SK-N-SH treated with all-trans-retinoic acid at 6 μM for 48 hours (cell line): ENCODE data around the gene MXD1.

Experiments
- ATAC-seq: fragments of 200-7000 bp; cut with Tn5 transposase; 3 replicates; pipeline ENCODE4 v1.9.1; 2020; ENCODE audit warnings: mild to moderate bottlenecking, moderate library complexity
- ARNTL ChIP-seq: fragments of 450-650 bp; formaldehyde crosslinking; IDR thresholded peaks from 2 replicates; pipeline ENCODE4 v1.5.0; 2020; ENCODE audit warnings: low read depth, mild to moderate bottlenecking, moderate library complexity, borderline replicate concordance
- BACH2 ChIP-seq: fragments of 250-450 bp; sonication (Bioruptor Pico); IDR thresholded peaks from 2 replicates; pipeline ENCODE4 v1.9.0; 2021; ENCODE audit warnings: mild to moderate bottlenecking, borderline replicate concordance
- CREB5 ChIP-seq: fragments of 250-450 bp; sonication (Bioruptor Pico); IDR thresholded peaks from 2 replicates; pipeline ENCODE4 v1.5.1; 2020; ENCODE audit warnings: low read depth, mild to moderate bottlenecking, moderate library complexity
- CSDC2 ChIP-seq: fragments of 250-450 bp; sonication (Bioruptor Pico); IDR thresholded peaks from 2 replicates; pipeline ENCODE4 v1.5.0; 2020; ENCODE audit warnings: mild to moderate bottlenecking, moderate library complexity
- CSRNP3 ChIP-seq: fragments of 250-450 bp; sonication (Bioruptor Pico); IDR thresholded peaks from 2 replicates; pipeline ENCODE4 v1.5.1; 2021; ENCODE audit warnings: mild to moderate bottlenecking, moderate library complexity
- ESRRG ChIP-seq: fragments of 250-450 bp; sonication (Bioruptor Pico); IDR thresholded peaks from 2 replicates; pipeline ENCODE4 v1.6.1; 2021; ENCODE audit warnings: mild to moderate bottlenecking
- GLIS3 ChIP-seq: fragments of 250-450 bp; sonication (Bioruptor Pico); IDR thresholded peaks from 2 replicates; pipeline ENCODE4 v1.5.0; 2020; ENCODE audit warnings: mild to moderate bottlenecking, moderate library complexity
- ISL1 ChIP-seq: fragments of 250-450 bp; sonication (Bioruptor Pico); IDR thresholded peaks from 2 replicates; pipeline ENCODE4 v2.1.2; 2022; ENCODE audit warnings: mild to moderate bottlenecking, moderate library complexity
- OSR1 ChIP-seq: fragments of 250-450 bp; sonication (Bioruptor Pico); IDR thresholded peaks from 2 replicates; pipeline ENCODE4 v1.8.0; 2022; ENCODE audit warnings: moderate library complexity, mild to moderate bottlenecking, inconsistent platforms
- PATZ1 ChIP-seq: fragments of 250-450 bp; sonication (Bioruptor Pico); IDR thresholded peaks from 2 replicates; pipeline ENCODE4 v1.8.0; 2020; ENCODE audit warnings: mild to moderate bottlenecking, moderate library complexity, borderline replicate concordance
- POU6F1 ChIP-seq: fragments of 250-450 bp; sonication (Bioruptor Pico); IDR thresholded peaks from 2 replicates; pipeline ENCODE4 v1.8.0; 2021; ENCODE audit warnings: low read depth, mild to moderate bottlenecking, moderate library complexity, borderline replicate concordance
- PPARA ChIP-seq: fragments of 250-450 bp; sonication (Bioruptor Pico); IDR thresholded peaks from 2 replicates; pipeline ENCODE4 v1.5.0; 2020; ENCODE audit warnings: mild to moderate bottlenecking, borderline replicate concordance
- RARB ChIP-seq: fragments of 250-450 bp; sonication (Bioruptor Pico); IDR thresholded peaks from 2 replicates; pipeline ENCODE4 v1.8.0; 2021; ENCODE audit warnings: mild to moderate bottlenecking, moderate library complexity
- TCF4 ChIP-seq: fragments of 250-450 bp; sonication (Bioruptor Pico); IDR thresholded peaks from 2 replicates; pipeline ENCODE4 v1.8.0; 2021; ENCODE audit warnings: mild to moderate bottlenecking, moderate library complexity, borderline replicate concordance
- TOX ChIP-seq: fragments of 250-450 bp; sonication (Bioruptor Pico); IDR thresholded peaks from 2 replicates; pipeline ENCODE4 v1.8.0; 2021; ENCODE audit warnings: mild to moderate bottlenecking, moderate library complexity, borderline replicate concordance
- TSHZ2 ChIP-seq: fragments of 250-450 bp; sonication (Bioruptor Pico); IDR thresholded peaks from 2 replicates; pipeline ENCODE4 v1.5.0; 2020; ENCODE audit warnings: mild to moderate bottlenecking, moderate library complexity
- ZC3H10 ChIP-seq: fragments of 250-450 bp; sonication (Bioruptor Pico); IDR thresholded peaks from 2 replicates; pipeline ENCODE4 v1.5.1; 2021; ENCODE audit warnings: mild to moderate bottlenecking, moderate library complexity
- ZFP3 ChIP-seq: fragments of 250-450 bp; sonication (Bioruptor Pico); IDR thresholded peaks from 2 replicates; pipeline ENCODE4 v1.5.0; 2020; ENCODE audit warnings: mild to moderate bottlenecking, moderate library complexity
- ZFP30 ChIP-seq: fragments of 450-650 bp; formaldehyde crosslinking; IDR thresholded peaks from 2 replicates; pipeline ENCODE4 v1.5.0; 2022; ENCODE audit warnings: mild to moderate bottlenecking, moderate library complexity
- ZNF565 ChIP-seq: fragments of 450-650 bp; formaldehyde crosslinking; conservative IDR thresholded peaks from 2 replicates; pipeline ENCODE4 v1.5.0; 2020; ENCODE audit warnings: low read depth, mild to moderate bottlenecking, moderate library complexity
- ZNF70 ChIP-seq: fragments of 450-650 bp; formaldehyde crosslinking; IDR thresholded peaks from 2 replicates; pipeline ENCODE4 v1.5.0; 2020; ENCODE audit warnings: mild to moderate bottlenecking, moderate library complexity
- ZNF8 ChIP-seq: fragments of 450-650 bp; formaldehyde crosslinking; IDR thresholded peaks from 2 replicates; pipeline ENCODE4 v1.5.0; 2020; ENCODE audit warnings: mild to moderate bottlenecking, moderate library complexity

MXD1 gene

GRCh38 chr2:69952336-69953115 lies 37.6 kb downstream of the MXD1 start:
- TF ChIP-seq TSHZ2 (CRISPR knock-in tag) (no peak), TCF4 (CRISPR knock-in tag) (no peak), ZC3H10 (CRISPR knock-in tag) (no peak), ZNF70 (CRISPR knock-in tag) (no peak), RARB (CRISPR knock-in tag) (no peak), CSRNP3 (CRISPR knock-in tag) (no peak), OSR1 (CRISPR knock-in tag) (no peak), TOX (no peak), ESRRG (no peak)
- no peak for ATAC-seq

GRCh38 chr2:69954084-69954483 lies 39.2 kb downstream of the MXD1 start:
- no peak for ATAC-seq
- TF ChIP-seq ZNF8: no peak
- no peak for TF ChIP-seq ZFP30
- TF ChIP-seq TCF4 (CRISPR knock-in tag): no peak
- TF ChIP-seq ZNF70 (CRISPR knock-in tag): no peak
- TF ChIP-seq ESRRG: no peak
- no peak for TF ChIP-seq BACH2 (CRISPR knock-in tag)

- TF ChIP-seq ARNTL (CRISPR knock-in tag) (no peak), OSR1 (CRISPR knock-in tag) (no peak), POU6F1 (CRISPR knock-in tag) (no peak), ZNF70 (CRISPR knock-in tag) (no peak), ZNF565 (CRISPR knock-in tag) (no peak), ISL1 (CRISPR knock-in tag) (no peak), PPARA (CRISPR knock-in tag) (no peak), GLIS3 (no peak), BACH2 (CRISPR knock-in tag) (no peak), ZNF8 (no peak), TOX (no peak), PATZ1 (CRISPR knock-in tag) (no peak), RARB (CRISPR knock-in tag) (no peak), CSDC2 (no peak), CSRNP3 (CRISPR knock-in tag) (no peak), ESRRG (no peak), ZC3H10 (CRISPR knock-in tag) (no peak), ZFP3 (no peak), TSHZ2 (CRISPR knock-in tag) (no peak), CREB5 (no peak)
- TF ChIP-seq, all 23 proteins: peak for 0
- ATAC-seq: no peak
These were observed 40.1 kb downstream of the MXD1 start for GRCh38 chr2:69955029-69955428.
